IPS-18a (cell line): ENCODE measurements around the gene KCNC2.

Source experiments
- H3K27ac ChIP-seq: one replicate; pipeline ENCODE4 v1.5.1; 2013; ENCODE audit warnings: low read length
- H3K27me3 ChIP-seq: one replicate; pipeline ENCODE4 v1.6.1; 2013; ENCODE audit warnings: mild to moderate bottlenecking, low read length; ENCODE audit not compliant: control insufficient read depth, insufficient read depth
- H3K36me3 ChIP-seq: one replicate; pipeline ENCODE4 v1.6.1; 2013; ENCODE audit warnings: low read depth, low read length; ENCODE audit not compliant: control insufficient read depth
- H3K4me1 ChIP-seq: one replicate; pipeline ENCODE4 v1.6.1; 2013; ENCODE audit warnings: low read depth, low read length; ENCODE audit not compliant: control insufficient read depth
- H3K4me3 ChIP-seq: one replicate; pipeline ENCODE4 v1.5.1; 2013; ENCODE audit warnings: low read length
- H3K9ac ChIP-seq: one replicate; pipeline ENCODE4 v1.6.1; 2013; ENCODE audit warnings: mild to moderate bottlenecking, low read length, moderate library complexity
- H3K9me3 ChIP-seq: one replicate; pipeline ENCODE4 v1.6.1; 2013; ENCODE audit warnings: low read depth, low read length; ENCODE audit not compliant: control insufficient read depth

Gene KCNC2

DNA sequence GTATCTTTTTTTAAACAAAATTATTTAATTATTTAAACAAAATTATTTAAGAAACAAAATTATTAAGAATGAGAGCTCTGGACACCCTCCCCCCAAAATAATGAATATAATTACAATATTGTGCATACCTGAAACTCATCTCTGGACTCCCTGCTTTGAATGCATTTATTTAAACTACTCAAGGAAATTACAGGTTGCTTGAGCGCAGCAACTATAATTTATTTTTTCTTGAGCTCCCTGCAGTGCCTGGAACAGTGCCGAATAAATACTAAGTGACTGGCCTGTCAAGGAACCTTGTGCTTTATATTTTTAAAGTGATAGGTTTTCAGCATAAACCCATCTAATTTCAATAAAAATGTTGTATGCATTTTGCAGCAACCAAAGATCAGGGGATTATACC is 93.9 kb downstream of the KCNC2 start:
- Histone ChIP-seq H3K36me3 (no peaks in the 10 kb centered on the region), H3K27me3 (no peaks in the 10 kb centered on the region), H3K9me3 (no peaks in the 10 kb centered on the region), H3K27ac (no peak overlapping the region), H3K9ac (no peak overlapping the region), H3K4me1 (no peaks in the 10 kb centered on the region), H3K4me3 (no peak overlapping the region)

DNA sequence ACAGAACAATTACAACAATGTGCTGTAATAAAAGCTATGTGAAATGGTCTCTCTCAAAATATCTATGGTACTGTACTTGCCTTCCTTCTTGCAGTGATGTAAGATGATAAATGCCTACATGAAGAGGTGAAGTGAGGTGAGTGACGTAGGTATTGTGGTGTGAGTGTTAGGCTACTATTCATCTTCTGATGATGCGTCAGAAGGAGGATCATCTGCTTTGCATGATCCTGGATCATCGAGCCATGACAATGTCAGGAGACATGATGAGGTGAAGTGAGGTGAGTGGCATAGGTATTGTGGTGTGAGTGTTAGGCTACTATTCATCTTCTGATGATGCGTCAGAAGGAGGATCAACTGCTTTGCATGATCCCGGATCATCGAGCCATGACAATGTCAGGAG is 105.8 kb downstream of the KCNC2 start:
- Histone ChIP-seq H3K4me1 (no peaks in the 10 kb centered on the region), H3K9ac (no peak overlapping the region), H3K36me3 (no peaks in the 10 kb centered on the region), H3K4me3 (no peak overlapping the region), H3K27me3 (no peaks in the 10 kb centered on the region), H3K27ac (no peak overlapping the region), H3K9me3 (no peaks in the 10 kb centered on the region)

GRCh38 chr12:75101781-75102180 is 107.9 kb downstream of the KCNC2 start:
- Histone ChIP-seq H3K27ac (no peak overlapping the region), H3K9me3 (no peaks in the 10 kb centered on the region), H3K27me3 (no peaks in the 10 kb centered on the region), H3K4me3 (no peak overlapping the region), H3K36me3 (no peaks in the 10 kb centered on the region), H3K4me1 (no peaks in the 10 kb centered on the region), H3K9ac (no peak overlapping the region)

DNA sequence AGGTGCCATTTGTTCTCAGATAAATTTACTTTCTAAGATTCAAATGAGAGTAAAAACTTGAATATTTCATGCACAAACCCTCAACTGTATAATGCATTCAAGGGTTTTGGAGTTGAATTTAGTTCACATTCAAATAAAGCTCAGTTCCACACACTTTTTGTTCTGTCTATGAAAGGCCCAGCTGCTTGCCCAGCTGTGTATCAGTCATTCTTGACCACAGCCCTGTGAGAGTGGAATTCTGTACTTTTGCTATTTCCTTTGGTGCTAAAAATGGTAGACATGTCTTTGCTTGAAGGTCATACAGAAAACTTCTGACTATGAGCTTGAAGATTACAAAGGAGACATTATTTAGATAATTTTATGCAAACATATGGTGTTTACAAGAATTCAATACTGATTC is 110.4 kb downstream of the KCNC2 start:
- no peaks in the 10 kb centered on the region for H3K4me1 ChIP-seq
- H3K27me3 ChIP-seq, result no peaks in the 10 kb centered on the region
- no peaks in the 10 kb centered on the region for H3K9me3 ChIP-seq
- H3K9ac ChIP-seq, result no peak overlapping the region
- no peaks in the 10 kb centered on the region for H3K36me3 ChIP-seq
- H3K4me3 ChIP-seq, result no peak overlapping the region
- H3K27ac ChIP-seq, result no peak overlapping the region

- no peak overlapping the region for H3K9ac ChIP-seq
- no peaks in the 10 kb centered on the region for H3K27me3 ChIP-seq
- H3K4me1 ChIP-seq, result no peaks in the 10 kb centered on the region
- no peak overlapping the region for H3K27ac ChIP-seq
- H3K9me3 ChIP-seq, result no peaks in the 10 kb centered on the region
- no peaks in the 10 kb centered on the region for H3K36me3 ChIP-seq
- H3K4me3 ChIP-seq, result no peak overlapping the region
Observed at GRCh38 chr12:75097003-75097402, 112.6 kb downstream of the KCNC2 start.

DNA sequence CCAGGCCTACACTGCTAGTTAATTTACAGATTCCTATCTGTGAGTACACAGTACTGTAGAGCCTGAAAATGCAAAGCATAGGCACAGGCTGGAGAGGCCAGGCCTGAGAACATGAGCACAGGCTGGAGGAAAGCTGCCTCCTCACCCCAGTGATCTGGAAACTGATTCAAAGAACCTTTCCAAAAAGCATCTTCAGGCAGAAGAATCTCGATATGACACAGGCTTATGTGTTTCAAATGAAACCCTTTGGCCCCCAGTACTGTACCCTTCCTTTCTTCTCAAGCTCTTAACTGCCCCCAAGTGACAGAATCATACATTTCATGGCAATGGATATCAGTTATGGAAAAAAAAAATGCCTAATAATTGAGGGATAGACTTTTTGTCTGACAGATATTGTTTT is 122.0 kb downstream of the KCNC2 start:
- no peak overlapping the region for H3K27ac ChIP-seq
- no peaks in the 10 kb centered on the region for H3K36me3 ChIP-seq
- H3K4me3 ChIP-seq, result no peak overlapping the region
- no peaks in the 10 kb centered on the region for H3K27me3 ChIP-seq
- no peak overlapping the region for H3K9ac ChIP-seq
- no peaks in the 10 kb centered on the region for H3K4me1 ChIP-seq
- no peaks in the 10 kb centered on the region for H3K9me3 ChIP-seq

DNA sequence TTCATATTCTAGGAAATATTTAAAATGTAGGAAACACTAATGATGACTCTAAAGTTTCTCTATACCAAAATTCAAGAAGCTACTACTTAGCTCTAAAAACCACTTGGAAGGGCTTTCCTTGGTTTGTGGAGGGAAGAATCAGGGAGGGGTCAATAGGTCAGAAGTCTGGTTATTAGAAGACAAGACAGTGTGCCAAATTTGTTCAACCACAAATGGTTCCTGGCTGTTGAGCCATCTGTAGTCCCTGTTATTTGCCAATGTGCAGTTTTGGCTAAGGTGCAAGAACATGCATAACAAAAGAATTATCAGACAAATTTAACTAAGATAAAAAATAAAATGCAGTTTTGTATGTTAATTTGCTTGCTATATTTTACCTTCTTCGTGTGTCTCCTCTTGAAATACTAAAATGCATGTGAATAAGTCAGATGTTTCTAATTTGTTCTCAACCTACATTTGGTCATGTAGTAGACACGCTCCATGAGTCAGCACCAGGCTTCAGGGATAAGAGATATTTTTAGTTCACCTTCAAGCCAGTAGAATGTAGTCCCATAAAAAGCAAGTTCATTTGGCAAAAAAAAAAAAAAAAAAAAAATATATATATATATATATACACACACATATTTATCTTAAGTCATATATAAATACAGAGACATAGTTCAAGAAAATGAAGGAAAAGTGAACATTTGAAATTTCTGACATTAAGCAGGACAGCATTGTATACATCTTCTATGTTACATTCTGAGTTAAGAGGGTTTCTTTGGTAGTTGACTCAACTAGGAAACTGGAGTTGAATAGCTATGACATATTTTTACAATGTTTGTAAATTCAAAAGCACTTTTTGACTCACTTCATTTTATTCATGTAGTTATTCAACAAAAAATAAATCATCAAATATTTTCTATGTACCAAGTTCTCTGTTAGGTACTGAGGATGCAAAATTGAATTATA is 123.3 kb downstream of the KCNC2 start:
- Histone ChIP-seq H3K4me1 (no peaks in the 10 kb centered on the region), H3K9me3 (no peaks in the 10 kb centered on the region), H3K9ac (no peak overlapping the region), H3K36me3 (no peaks in the 10 kb centered on the region), H3K4me3 (no peak overlapping the region), H3K27me3 (no peaks in the 10 kb centered on the region), H3K27ac (no peak overlapping the region)

GRCh38 chr12:75081305-75081704 is 128.3 kb downstream of the KCNC2 start:
- H3K27ac ChIP-seq, result no peak overlapping the region
- no peaks in the 10 kb centered on the region for H3K36me3 ChIP-seq
- H3K4me1 ChIP-seq, result no peaks in the 10 kb centered on the region

DNA sequence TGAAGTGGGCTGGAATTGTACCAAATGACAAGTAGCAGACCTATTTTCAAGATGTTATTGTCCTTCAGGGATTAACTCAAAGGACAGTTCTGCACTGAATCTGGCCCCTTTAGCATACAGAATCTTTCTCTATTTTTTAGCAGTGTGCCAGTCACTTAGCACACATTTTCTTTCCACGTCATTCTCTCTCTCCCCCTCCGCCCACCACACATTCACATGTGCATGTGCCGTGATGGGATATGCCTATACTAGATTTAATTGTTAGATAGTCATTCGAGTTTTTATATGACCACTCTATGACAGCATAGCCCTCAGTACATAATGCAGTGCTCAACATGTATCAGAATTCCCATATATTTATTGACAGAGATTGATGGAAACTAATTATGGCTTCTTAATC is 129.1 kb downstream of the KCNC2 start:
- Histone ChIP-seq H3K9me3 (no peaks in the 10 kb centered on the region), H3K4me1 (no peaks in the 10 kb centered on the region), H3K36me3 (no peaks in the 10 kb centered on the region), H3K27ac (no peak overlapping the region), H3K4me3 (no peak overlapping the region), H3K9ac (no peak overlapping the region), H3K27me3 (no peaks in the 10 kb centered on the region)

More at GRCh38 chr12:75081305-75081704, 128.3 kb downstream of the KCNC2 start:
- Histone ChIP-seq H3K9ac (no peak overlapping the region), H3K27me3 (no peaks in the 10 kb centered on the region), H3K4me3 (no peak overlapping the region), H3K9me3 (no peaks in the 10 kb centered on the region)

DNA sequence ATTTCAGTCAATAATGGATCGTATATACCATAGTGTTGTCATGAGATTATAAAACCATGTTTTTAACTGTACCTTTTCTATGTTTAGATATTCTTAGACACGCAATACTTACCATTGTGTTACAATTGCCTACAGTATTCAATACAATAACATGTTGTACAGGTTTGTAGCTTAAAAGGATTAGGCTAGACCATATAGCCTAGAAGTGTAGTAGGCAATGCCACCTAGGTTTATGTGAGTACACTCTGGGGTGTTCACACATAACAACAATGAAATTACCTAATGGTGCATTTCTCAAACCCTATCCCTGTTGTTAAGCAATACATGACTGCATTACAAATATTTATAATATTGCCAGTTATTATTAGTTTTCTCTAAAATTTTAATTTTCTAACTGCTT is 144.2 kb downstream of the KCNC2 start:
- H3K4me1 ChIP-seq, result no peaks in the 10 kb centered on the region

GRCh38 chr12:75062691-75063090 is 146.9 kb downstream of the KCNC2 start:
- Histone ChIP-seq H3K9ac (no peak overlapping the region), H3K27me3 (no peaks in the 10 kb centered on the region), H3K9me3 (no peaks in the 10 kb centered on the region), H3K4me3 (no peak overlapping the region), H3K4me1 (no peaks in the 10 kb centered on the region), H3K36me3 (no peaks in the 10 kb centered on the region), H3K27ac (no peak overlapping the region)

More for the DNA sequence above, 144.2 kb downstream of the KCNC2 start:
- Histone ChIP-seq H3K9ac (no peak overlapping the region), H3K27me3 (no peaks in the 10 kb centered on the region), H3K4me3 (no peak overlapping the region), H3K27ac (no peak overlapping the region), H3K36me3 (no peaks in the 10 kb centered on the region), H3K9me3 (no peaks in the 10 kb centered on the region)

DNA sequence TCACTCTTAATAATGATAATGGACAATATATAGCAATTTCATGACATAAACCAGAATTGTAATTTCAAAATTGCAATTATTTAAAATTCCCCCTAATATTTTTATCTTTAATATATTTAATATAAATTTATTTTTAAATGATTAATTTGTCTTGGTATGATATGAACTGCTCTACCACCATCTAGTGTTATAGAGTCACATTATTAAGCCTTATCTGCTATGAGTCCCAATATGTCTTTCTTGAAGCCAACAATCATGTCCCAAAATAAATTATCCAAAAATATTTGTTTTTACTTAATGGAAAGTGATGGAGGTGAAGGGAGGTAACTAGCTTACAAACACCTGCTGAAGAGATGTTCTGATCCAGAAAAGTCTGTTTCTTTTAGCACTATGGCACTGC is 151.4 kb downstream of the KCNC2 start:
- no peak overlapping the region for H3K9ac ChIP-seq
- no peak overlapping the region for H3K4me3 ChIP-seq
- no peak overlapping the region for H3K27ac ChIP-seq
- no peaks in the 10 kb centered on the region for H3K9me3 ChIP-seq
- no peaks in the 10 kb centered on the region for H3K4me1 ChIP-seq
- no peaks in the 10 kb centered on the region for H3K36me3 ChIP-seq
- no peaks in the 10 kb centered on the region for H3K27me3 ChIP-seq
